IMR-90 (cell line): ENCODE results near the gene IGSF3. TPM values are rescaled to one million over a fixed set of nuclear protein-coding genes. Genes with fewer than 3 reads are reported as not detected.

Source experiments
- ATAC-seq: fragments of 200-7000 bp; cut with Tn5 transposase; 2 replicates; pipeline ENCODE4 v1.9.1; 2020; ENCODE audit warnings: low read depth, mild to moderate bottlenecking, moderate library complexity
- BruUV-seq: library from RNA; stranded (reverse); fragments of 400-500 nt; replicated peaks from 2 replicates; lab custom pipeline; 2021; lab: Mats Ljungman, UMichigan
- CTCF ChIA-PET: fragments of 300-600 bp; formaldehyde crosslinking; extraction: SDS; loops from one replicate; lab custom pipeline; 2021; ENCODE audit warnings: antibody characterized with exemption; lab: Yijun Ruan, JAX
- POLR2A ChIA-PET: fragments of 300-600 bp; sonication (Branson Sonifier 250); formaldehyde crosslinking; loops from one replicate; lab custom pipeline; 2022; ENCODE audit warnings: antibody characterized with exemption; ENCODE audit not compliant: unreplicated experiment; lab: Charles Lee
- DNase-seq: peaks from one replicate; pipeline ENCODE4 v3.0.0; 2013
- H2AFZ ChIP-seq: replicated peaks from 2 replicates; pipeline ENCODE3; 2013; ENCODE audit warnings: low read length, mild to moderate bottlenecking; ENCODE audit not compliant: poor library complexity
- H2AK5ac ChIP-seq: 2 replicates; pipeline ENCODE4 v1.6.1; 2013; ENCODE audit warnings: low read depth, low read length, inconsistent platforms
- H2AK9ac ChIP-seq: replicated peaks from 2 replicates; pipeline ENCODE3; 2013; ENCODE audit warnings: mild to moderate bottlenecking, low read depth, low read length, moderate library complexity; ENCODE audit not compliant: poor library complexity
- H2BK120ac ChIP-seq: 2 replicates; pipeline ENCODE4 v1.6.1; 2013; ENCODE audit warnings: low read depth, low read length, inconsistent platforms
- H2BK15ac ChIP-seq: 3 replicates; pipeline ENCODE4 v1.6.1; 2013; ENCODE audit warnings: low read depth, low read length, inconsistent platforms
- H2BK20ac ChIP-seq: 2 replicates; pipeline ENCODE4 v1.6.1; 2013; ENCODE audit warnings: low read depth, mild to moderate bottlenecking, inconsistent platforms, low read length, moderate library complexity
- H2BK5ac ChIP-seq: 2 replicates; pipeline ENCODE4 v1.6.1; 2013; ENCODE audit warnings: mild to moderate bottlenecking, low read depth, low read length, inconsistent platforms; ENCODE audit not compliant: poor library complexity, severe bottlenecking
- H3K14ac ChIP-seq: replicated peaks from 2 replicates; pipeline ENCODE4 v1.6.1; 2013; ENCODE audit warnings: low read depth, low read length, inconsistent platforms
- H3K18ac ChIP-seq: 2 replicates; pipeline ENCODE4 v1.6.1; 2013; ENCODE audit warnings: low read depth, low read length, control low read depth
- H3K23ac ChIP-seq: 2 replicates; pipeline ENCODE4 v1.6.1; 2013; ENCODE audit warnings: low read depth, low read length, inconsistent platforms
- H3K27ac ChIP-seq: 2 replicates; pipeline ENCODE4 v1.5.1; 2013; ENCODE audit warnings: mild to moderate bottlenecking, control low read depth, low read length; ENCODE audit not compliant: insufficient read depth
- H3K27me3 ChIP-seq: 2 replicates; pipeline ENCODE4 v1.6.1; 2013; ENCODE audit warnings: low read length; ENCODE audit not compliant: control insufficient read depth, insufficient read depth
- H3K36me3 ChIP-seq: 2 replicates; pipeline ENCODE4 v1.6.1; 2013; ENCODE audit warnings: low read length, mixed read lengths; ENCODE audit not compliant: control insufficient read depth, insufficient read depth
- H3K4ac ChIP-seq: 2 replicates; pipeline ENCODE4 v1.6.1; 2013; ENCODE audit warnings: low read depth, low read length, inconsistent platforms
- H3K4me1 ChIP-seq: 2 replicates; pipeline ENCODE4 v1.6.1; 2013; ENCODE audit warnings: low read length, mixed read lengths; ENCODE audit not compliant: control insufficient read depth, insufficient read depth
- H3K4me2 ChIP-seq: 2 replicates; pipeline ENCODE4 v1.6.1; 2013; ENCODE audit warnings: low read depth, mild to moderate bottlenecking, control low read depth, low read length, moderate library complexity
- H3K4me3 ChIP-seq: 2 replicates; pipeline ENCODE4 v1.5.1; 2013; ENCODE audit warnings: low read depth, mild to moderate bottlenecking, control low read depth, low read length, moderate library complexity; ENCODE audit not compliant: insufficient read depth
- H3K56ac ChIP-seq: 2 replicates; pipeline ENCODE4 v1.6.1; 2013; ENCODE audit warnings: low read length, inconsistent platforms; ENCODE audit not compliant: insufficient read depth; ENCODE audit errors: extremely low read depth
- H3K79me1 ChIP-seq, 2 experiments: 2 replicates each; pipeline ENCODE4 v1.6.1; 2013; ENCODE audit warnings: low read length in 2 of 2, inconsistent platforms in 1 of 2, low read depth in 1 of 2
- H3K9ac ChIP-seq: 2 replicates; pipeline ENCODE4 v1.6.1; 2013; ENCODE audit warnings: low read depth, low read length, control low read depth
- H3K9me1 ChIP-seq: 2 replicates; pipeline ENCODE4 v1.6.1; 2013; ENCODE audit warnings: low read length, inconsistent platforms; ENCODE audit not compliant: insufficient read depth
- H3K9me3 ChIP-seq: 2 replicates; pipeline ENCODE4 v1.6.1; 2013; ENCODE audit warnings: low read length; ENCODE audit not compliant: control insufficient read depth, insufficient read depth
- H4K20me1 ChIP-seq: 2 replicates; pipeline ENCODE4 v1.6.1; 2013; ENCODE audit warnings: low read length, inconsistent platforms; ENCODE audit not compliant: insufficient read depth
- H4K5ac ChIP-seq: 2 replicates; pipeline ENCODE4 v1.6.1; 2013; ENCODE audit warnings: mild to moderate bottlenecking, low read depth, low read length, control low read depth
- H4K8ac ChIP-seq, 2 experiments: 2 replicates each; pipeline ENCODE4 v1.6.1; 2013; ENCODE audit warnings: low read depth in 2 of 2, low read length in 2 of 2, control low read depth in 1 of 2, inconsistent platforms in 1 of 2
- H4K91ac ChIP-seq: 2 replicates; pipeline ENCODE4 v1.6.1; 2013; ENCODE audit warnings: low read depth, low read length, inconsistent platforms; ENCODE audit not compliant: insufficient read depth
- BHLHE40 ChIP-seq: fragments of 150-350 bp; IDR thresholded peaks from 2 replicates; pipeline ENCODE4 v1.6.1; 2016; ENCODE audit warnings: mild to moderate bottlenecking, low read depth, low read length
- CEBPB ChIP-seq: IDR thresholded peaks from 2 replicates; pipeline ENCODE4 v1.6.1; 2012; ENCODE audit warnings: low read depth, low read length, improper control_type of control experiment
- CHD1 ChIP-seq: IDR thresholded peaks from 2 replicates; pipeline ENCODE4 v1.6.1; 2012; ENCODE audit warnings: low read depth, low read length, improper control_type of control experiment
- FOS ChIP-seq: fragments of 150-350 bp; IDR thresholded peaks from 2 replicates; pipeline ENCODE4 v1.6.1; 2016; ENCODE audit warnings: low read depth, low read length
- MAFK ChIP-seq: IDR thresholded peaks from 2 replicates; pipeline ENCODE4 v1.6.1; 2012; ENCODE audit warnings: low read depth, low read length, improper control_type of control experiment
- MAZ ChIP-seq: IDR thresholded peaks from 2 replicates; pipeline ENCODE4 v1.6.1; 2012; ENCODE audit warnings: low read depth, mild to moderate bottlenecking, low read length, improper control_type of control experiment, moderate library complexity, borderline replicate concordance
- MXI1 ChIP-seq: IDR thresholded peaks from 2 replicates; pipeline ENCODE4 v1.6.1; 2012; ENCODE audit warnings: low read depth, mild to moderate bottlenecking, low read length, moderate library complexity, borderline replicate concordance
- NFE2L2 ChIP-seq: fragments of 150-350 bp; IDR thresholded peaks from 2 replicates; pipeline ENCODE4 v1.6.1; 2016; ENCODE audit warnings: low read depth, mild to moderate bottlenecking, low read length
- POLR2A ChIP-seq: IDR thresholded peaks from 2 replicates; pipeline ENCODE4 v1.6.1; 2012; ENCODE audit warnings: mild to moderate bottlenecking, low read depth, low read length
- RAD21 ChIP-seq: IDR thresholded peaks from 2 replicates; pipeline ENCODE4 v1.6.1; 2012; ENCODE audit warnings: low read length, improper control_type of control experiment
- RCOR1 ChIP-seq: IDR thresholded peaks from 2 replicates; pipeline ENCODE4 v1.6.1; 2012; ENCODE audit warnings: mild to moderate bottlenecking, low read length, improper control_type of control experiment; ENCODE audit not compliant: insufficient replicate concordance
- SMC3 ChIP-seq: fragments of 150-350 bp; IDR thresholded peaks from 2 replicates; pipeline ENCODE4 v1.6.1; 2016; ENCODE audit warnings: low read depth, mild to moderate bottlenecking, antibody characterized with exemption, low read length, moderate library complexity
- WGBS, 2 experiments: methylation state at CpG; one replicate each; pipeline versions ENCODE4 v1.1.5 to v1.1.7; 2013; ENCODE audit warnings: missing lambda C conversion rate in 2 of 2; ENCODE audit not compliant: insufficient read length in 1 of 2; ENCODE audit errors: extremely low coverage in 2 of 2; 5-methylcytosine and 5-hydroxymethylcytosine counted together
- dilution Hi-C: fragments of 300-500 bp; cut with HindIII; formaldehyde crosslinking; loops from one replicate; pipeline ENCODE4 v1.14.3; 2018; ENCODE audit warnings: low sequenced_read_pairs; ENCODE audit not compliant: unreplicated experiment
- in situ Hi-C: fragments of 300-500 bp; cut with MboI; formaldehyde crosslinking; loops from 3 replicates; pipeline ENCODE4 v1.14.3; 2019; ENCODE audit warnings: low sequenced_read_pairs, inconsistent platforms, mixed read lengths
- intact Hi-C: fragments of 100-400 bp; cut with micrococcal nuclease; formaldehyde crosslinking; loops from 2 replicates; pipeline ENCODE4 v1.10.0; 2022
- polyA plus RNA-seq, 3 experiments: library from polyadenylated mRNA; depleted of rRNA; stranded (reverse); fragments of >200 nt; gene quantifications; 2 replicates each; pipeline ENCODE4 v1.2.3, GENCODE V29; 2012; ENCODE audit warnings: low replicate concordance in 1 of 3
- total RNA-seq: library from RNA; depleted of rRNA; stranded (reverse); fragments of >200 nt; gene quantifications from 2 replicates; pipeline ENCODE4 v1.2.3, GENCODE V29; 2012
- TF ChIP-seq, protein P1 (sequence below): fragments of 150-350 bp; IDR thresholded peaks from 2 replicates; pipeline ENCODE4 v1.6.1; 2017; ENCODE audit warnings: mild to moderate bottlenecking, antibody characterized with exemption, low read length, low read depth
- TF ChIP-seq, protein P2 (sequence below): conservative IDR thresholded peaks from 2 replicates; pipeline ENCODE4 v1.5.1; 2012; ENCODE audit warnings: mild to moderate bottlenecking, low read depth, low read length, improper control_type of control experiment
- TF ChIP-seq, protein P3 (sequence below): fragments of 150-350 bp; IDR thresholded peaks from 2 replicates; pipeline ENCODE4 v1.6.1; 2016; ENCODE audit warnings: low read depth, mild to moderate bottlenecking, low read length, moderate library complexity, borderline replicate concordance

IGSF3 gene
- total and polyA plus RNA-seq, 2 of the 4 experiments (the other 2 are of a cell fraction), result under 0.01 to 0.02 TPM

DNA sequence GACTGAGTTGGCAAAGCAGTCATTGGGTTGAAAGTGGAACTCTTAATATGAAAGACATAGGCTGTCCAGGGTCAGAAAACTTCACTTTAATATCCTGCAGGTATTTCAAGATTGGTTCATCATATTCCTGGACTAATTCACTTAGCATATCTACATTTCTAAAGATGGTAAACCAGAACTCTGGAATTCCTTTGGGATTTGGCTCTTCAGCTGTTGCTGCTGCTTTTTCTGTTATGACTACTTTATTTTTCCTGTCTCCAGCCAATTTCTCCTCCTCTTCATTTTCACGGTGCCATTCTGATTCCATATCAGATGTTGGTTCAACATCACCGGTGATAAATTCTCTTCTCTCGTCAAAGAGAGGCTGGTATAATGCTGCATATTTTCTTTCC, 134.1 kb downstream of the IGSF3 start:
- no CpG with 5 or more reads among the region's 3 CpGs for WGBS, 2 experiments
- Histone ChIP-seq H3K27ac (no peak overlapping the region), H2AK5ac (no peak overlapping the region), H2BK20ac (no peak overlapping the region), H3K9me1 (no peaks in the 10 kb centered on the region), H3K4ac (no peak overlapping the region), H3K4me1 (peaks cover under 1% of the 10 kb centered on the region; the same call in 1 of the 2 replicates), H4K20me1 (no peaks in the 10 kb centered on the region), H3K14ac (no peak overlapping the region), H4K91ac (no peak overlapping the region), H3K36me3 (no peaks in the 10 kb centered on the region), H3K4me2 (no peak overlapping the region), H3K18ac (no peak overlapping the region), H3K56ac (no peak overlapping the region), H3K27me3 (no peaks in the 10 kb centered on the region), H3K4me3 (no peak overlapping the region), H2BK5ac (no peak overlapping the region), H3K23ac (no peak overlapping the region), H3K79me1 (no peaks in the 10 kb centered on the region), H4K8ac (no peak overlapping the region), H2AK9ac (no peak overlapping the region), H3K9me3 (no peaks in the 10 kb centered on the region), H4K5ac (no peak overlapping the region), H2BK15ac (no peak overlapping the region), H2AFZ (no peak overlapping the region), H3K9ac (no peak overlapping the region), H2BK120ac (no peak overlapping the region)
- no peak for ATAC-seq
- POLR2A ChIA-PET, result no interaction called here
- no peak for TF ChIP-seq BHLHE40
- TF ChIP-seq, protein P1, sequence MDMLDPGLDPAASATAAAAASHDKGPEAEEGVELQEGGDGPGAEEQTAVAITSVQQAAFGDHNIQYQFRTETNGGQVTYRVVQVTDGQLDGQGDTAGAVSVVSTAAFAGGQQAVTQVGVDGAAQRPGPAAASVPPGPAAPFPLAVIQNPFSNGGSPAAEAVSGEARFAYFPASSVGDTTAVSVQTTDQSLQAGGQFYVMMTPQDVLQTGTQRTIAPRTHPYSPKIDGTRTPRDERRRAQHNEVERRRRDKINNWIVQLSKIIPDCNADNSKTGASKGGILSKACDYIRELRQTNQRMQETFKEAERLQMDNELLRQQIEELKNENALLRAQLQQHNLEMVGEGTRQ, result no peak
- TF ChIP-seq FOS, result no peak
- no peak for TF ChIP-seq RCOR1
- TF ChIP-seq RAD21, result no peak
- TF ChIP-seq, protein P2, sequence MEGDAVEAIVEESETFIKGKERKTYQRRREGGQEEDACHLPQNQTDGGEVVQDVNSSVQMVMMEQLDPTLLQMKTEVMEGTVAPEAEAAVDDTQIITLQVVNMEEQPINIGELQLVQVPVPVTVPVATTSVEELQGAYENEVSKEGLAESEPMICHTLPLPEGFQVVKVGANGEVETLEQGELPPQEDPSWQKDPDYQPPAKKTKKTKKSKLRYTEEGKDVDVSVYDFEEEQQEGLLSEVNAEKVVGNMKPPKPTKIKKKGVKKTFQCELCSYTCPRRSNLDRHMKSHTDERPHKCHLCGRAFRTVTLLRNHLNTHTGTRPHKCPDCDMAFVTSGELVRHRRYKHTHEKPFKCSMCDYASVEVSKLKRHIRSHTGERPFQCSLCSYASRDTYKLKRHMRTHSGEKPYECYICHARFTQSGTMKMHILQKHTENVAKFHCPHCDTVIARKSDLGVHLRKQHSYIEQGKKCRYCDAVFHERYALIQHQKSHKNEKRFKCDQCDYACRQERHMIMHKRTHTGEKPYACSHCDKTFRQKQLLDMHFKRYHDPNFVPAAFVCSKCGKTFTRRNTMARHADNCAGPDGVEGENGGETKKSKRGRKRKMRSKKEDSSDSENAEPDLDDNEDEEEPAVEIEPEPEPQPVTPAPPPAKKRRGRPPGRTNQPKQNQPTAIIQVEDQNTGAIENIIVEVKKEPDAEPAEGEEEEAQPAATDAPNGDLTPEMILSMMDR, result no peak
- TF ChIP-seq MXI1, result no peak
- TF ChIP-seq MAZ, result no peak
- TF ChIP-seq CEBPB, result no peak
- no peak for TF ChIP-seq SMC3
- TF ChIP-seq CHD1, result no peak
- TF ChIP-seq NFE2L2, result no peak
- no peak for TF ChIP-seq MAFK
- TF ChIP-seq, protein P3, sequence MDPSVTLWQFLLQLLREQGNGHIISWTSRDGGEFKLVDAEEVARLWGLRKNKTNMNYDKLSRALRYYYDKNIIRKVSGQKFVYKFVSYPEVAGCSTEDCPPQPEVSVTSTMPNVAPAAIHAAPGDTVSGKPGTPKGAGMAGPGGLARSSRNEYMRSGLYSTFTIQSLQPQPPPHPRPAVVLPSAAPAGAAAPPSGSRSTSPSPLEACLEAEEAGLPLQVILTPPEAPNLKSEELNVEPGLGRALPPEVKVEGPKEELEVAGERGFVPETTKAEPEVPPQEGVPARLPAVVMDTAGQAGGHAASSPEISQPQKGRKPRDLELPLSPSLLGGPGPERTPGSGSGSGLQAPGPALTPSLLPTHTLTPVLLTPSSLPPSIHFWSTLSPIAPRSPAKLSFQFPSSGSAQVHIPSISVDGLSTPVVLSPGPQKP, result no peak
- no peak for TF ChIP-seq POLR2A
- DNase-seq, result no peak
- in situ Hi-C loops (no loop called here), intact Hi-C loops (no loop called here), dilution Hi-C loops (no loop called here)
- no TSS peak for BruUV-seq
- CTCF ChIA-PET, result no interaction called here
